CD4-positive, alpha-beta T cell treated with Interleukin-2 at 100 ng/mL for 4 hours (primary cell): ENCODE data around the gene YTHDC2.
"Not testable (repeated sequence)": the region's sequence is repeated elsewhere in the genome, so short reads cannot be mapped to it uniquely, and the experiment has no call there.

ENCODE experiments used
- DNase-seq: peaks from one replicate; pipeline ENCODE4 v3.0.0-alpha.2; 2020; ENCODE audit warnings: low spot score

YTHDC2 gene

GRCh38 chr5:113603246-113603645 lies 89.8 kb downstream of the YTHDC2 start:
- DNase-seq: not testable (repeated sequence)

DNA sequence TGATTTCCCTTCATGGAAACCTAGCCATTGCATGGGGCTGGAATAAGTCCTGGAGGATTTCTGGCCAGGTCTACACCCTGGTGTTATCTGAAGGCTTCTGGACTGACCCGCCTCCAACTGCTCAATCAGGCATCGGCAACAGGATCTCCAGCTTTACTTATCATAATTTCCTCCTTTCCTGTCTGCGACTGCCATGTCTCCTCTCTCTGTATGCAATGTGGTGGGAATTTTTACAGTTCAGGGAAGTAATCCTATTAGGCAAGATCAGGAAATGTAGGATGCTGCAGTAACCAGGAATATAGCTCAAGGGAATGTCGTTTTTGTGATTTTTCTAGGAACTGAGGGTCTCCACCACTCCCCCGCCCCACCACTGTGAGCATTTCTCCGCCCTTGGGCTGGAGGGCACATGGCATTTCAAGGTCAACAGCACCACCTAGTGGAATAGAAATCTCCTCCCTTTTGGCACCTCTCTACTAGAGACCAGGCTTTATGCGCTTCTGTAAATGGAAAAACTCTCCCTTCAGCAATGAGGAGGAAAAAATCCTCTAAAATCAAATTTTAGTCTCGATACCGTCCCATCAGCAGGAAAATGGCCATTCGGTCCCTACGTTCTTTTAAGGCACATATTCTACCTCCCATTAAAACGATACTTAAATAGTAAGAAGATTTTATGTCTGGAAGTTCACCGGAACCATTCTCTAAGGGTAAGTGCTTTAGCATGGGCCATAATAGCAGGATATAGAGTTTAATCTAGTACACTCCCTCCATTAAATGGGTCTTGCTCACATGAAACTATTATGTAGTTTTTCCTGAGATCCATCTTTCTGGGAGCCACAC lies 93.0 kb downstream of the YTHDC2 start:
- peak; percentile 61 for DNase-seq

DNA sequence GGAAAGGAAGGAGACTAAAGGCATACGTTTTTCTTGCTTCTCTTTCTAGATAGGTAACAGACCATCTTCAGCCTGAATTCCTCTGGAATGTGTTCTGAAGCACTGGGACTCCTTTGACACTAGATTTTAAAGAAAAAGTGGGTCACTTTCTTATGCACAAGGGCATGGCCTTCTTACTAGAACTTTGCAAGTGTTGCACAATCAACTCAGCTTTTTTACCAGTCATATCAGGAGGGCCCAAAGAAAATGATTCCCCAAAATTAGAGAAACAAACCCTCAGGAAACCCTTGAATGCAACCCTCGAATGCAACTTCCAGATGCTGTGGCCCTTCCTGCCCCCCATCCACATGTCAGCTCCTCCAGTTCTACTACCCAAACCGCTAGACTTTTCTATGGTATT lies 93.9 kb downstream of the YTHDC2 start:
- no peak for DNase-seq

DNA sequence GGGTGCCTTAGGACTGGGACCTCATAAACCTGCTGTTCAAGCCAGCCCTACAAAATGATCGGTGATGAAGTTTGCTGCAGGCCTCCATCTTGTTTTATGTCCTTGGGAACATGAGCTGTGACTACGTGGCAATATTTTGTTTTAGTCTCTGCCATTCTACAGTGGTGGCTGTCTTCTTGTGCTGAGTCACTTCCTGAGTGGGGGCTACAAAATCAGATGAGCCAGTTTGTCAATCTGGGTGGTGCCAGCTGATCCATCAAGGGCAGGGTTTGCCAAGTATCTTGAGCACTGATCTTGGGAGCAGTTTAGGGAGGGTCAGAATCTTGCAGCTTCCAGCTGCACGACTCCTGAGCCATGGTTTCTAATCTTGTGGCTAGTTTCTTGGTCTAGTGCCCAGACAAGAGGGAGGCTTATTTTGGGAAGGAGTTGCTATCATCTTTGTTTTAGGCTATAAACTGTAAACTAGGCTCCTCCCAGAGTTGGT lies 94.7 kb downstream of the YTHDC2 start:
- no peak for DNase-seq

GRCh38 chr5:113612060-113612496 lies 98.6 kb downstream of the YTHDC2 start:
- peak; percentile 44 for DNase-seq

- no peak for DNase-seq
Observed at GRCh38 chr5:113614191-113614590, 100.7 kb downstream of the YTHDC2 start.

DNA sequence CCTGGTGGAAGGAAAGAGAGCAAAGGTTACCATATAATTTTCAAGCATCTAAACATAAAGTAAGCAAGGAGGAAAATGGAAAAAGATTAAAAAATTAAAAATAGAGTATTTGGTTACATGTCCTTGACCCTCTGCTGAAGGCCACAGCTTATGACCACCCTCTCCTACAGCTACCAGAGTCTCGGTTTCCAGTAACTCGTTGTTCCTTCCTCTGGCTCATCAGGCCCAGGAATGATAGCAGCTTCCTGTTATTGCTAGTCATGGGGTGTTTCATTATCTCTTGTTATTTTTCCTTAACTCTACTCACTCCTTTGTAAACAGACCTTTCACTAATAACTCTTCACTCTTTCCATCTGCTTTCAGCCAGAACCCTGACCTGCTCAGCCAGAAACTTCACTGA lies 102.2 kb downstream of the YTHDC2 start:
- DNase-seq: no peak

- DNase-seq: no peak
Observed at GRCh38 chr5:113617191-113617796, 103.8 kb downstream of the YTHDC2 start.

DNA sequence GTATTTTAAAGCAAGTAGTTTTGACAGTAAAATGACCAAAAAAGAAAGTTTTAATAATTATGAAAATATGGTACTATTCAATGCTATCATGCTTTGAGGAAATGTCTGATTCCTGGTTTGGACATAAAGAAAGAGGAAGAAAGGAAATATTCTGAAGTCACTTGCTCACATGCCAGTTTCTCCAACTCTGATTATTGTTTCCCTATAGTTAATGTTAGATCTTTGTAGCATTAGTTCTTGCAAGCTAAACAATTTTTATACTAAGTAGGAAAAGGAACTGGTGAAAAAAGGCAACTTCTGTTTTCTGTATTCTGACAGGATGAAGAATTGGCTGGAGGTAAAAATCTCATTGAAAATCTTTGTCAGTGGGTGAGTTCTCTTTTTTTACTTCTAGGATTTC lies 119.5 kb downstream of the YTHDC2 start:
- DNase-seq: no peak

- DNase-seq: no peak
Observed at GRCh38 chr5:113634957-113635356, 121.5 kb downstream of the YTHDC2 start.

GRCh38 chr5:113641715-113642114 lies 128.2 kb downstream of the YTHDC2 start:
- no peak for DNase-seq
